ENCODE data around the gene LSG1.

- no peak for TF ChIP-seq CTCF (conservative IDR thresholded peaks at IDR 0.05 in 1 of 2, IDR thresholded peaks at IDR 0.05 in 1 of 2; ENCODE audit: low read depth in 1 of 2, low read length in 2 of 2)
- TF ChIP-seq EZH2 (IDR thresholded peaks at IDR 0.05; ENCODE audit: low read length, missing control alignments): no peak
Measured at GRCh38 chr3:194686816-194687637, 15.0 kb upstream of the LSG1 start.
